SK-N-MC (cell line): ENCODE measurements around the gene E2F1.
"Not testable (repeated sequence)": the region's sequence is repeated elsewhere in the genome, so short reads cannot be mapped to it uniquely, and the experiment has no call there.

Experiments used
- DNase-seq: peaks from one replicate; pipeline ENCODE4 v3.0.0-alpha.2; 2011; ENCODE audit warnings: low read depth, low spot score
- H3K27ac ChIP-seq: fragments of 200-600 bp; sonication (generic); 2 replicates; pipeline ENCODE4 v1.5.1; 2016; ENCODE audit warnings: mixed run types
- H3K36me3 ChIP-seq: fragments of 200-600 bp; sonication (generic); 2 replicates; pipeline ENCODE4 v1.6.1; 2017; ENCODE audit warnings: antibody characterized with exemption, low read length, mixed read lengths; ENCODE audit not compliant: insufficient read depth
- H3K4me3 ChIP-seq: fragments of 200-600 bp; sonication (generic); 2 replicates; pipeline ENCODE4 v1.5.1; 2016
- H3K9ac ChIP-seq: fragments of 200-600 bp; sonication (generic); 2 replicates; pipeline ENCODE4 v1.8.0; 2017; ENCODE audit warnings: mixed run types, mixed read lengths; ENCODE audit not compliant: insufficient read length
- H3K9me3 ChIP-seq: fragments of 200-600 bp; sonication (generic); 2 replicates; pipeline ENCODE4 v1.6.1; 2017; ENCODE audit warnings: low read depth, mild to moderate bottlenecking, antibody characterized with exemption, low read length, moderate library complexity, mixed read lengths
- EZH2 ChIP-seq: fragments of 200-600 bp; sonication (generic); IDR thresholded peaks from one replicate; pipeline ENCODE4 v1.6.1; 2017; ENCODE audit warnings: antibody characterized with exemption
- FOXP2 ChIP-seq: optimal IDR thresholded peaks from 2 replicates; pipeline ENCODE3; 2011; ENCODE audit warnings: mild to moderate bottlenecking, moderate library complexity; ENCODE audit not compliant: insufficient read depth; ENCODE audit errors: extremely low read length, control extremely low read depth
- POLR2AphosphoS5 ChIP-seq: IDR thresholded peaks from 2 replicates; pipeline ENCODE4 v1.6.1; 2012; ENCODE audit warnings: mild to moderate bottlenecking, low read depth, low read length, borderline replicate concordance

Gene E2F1

GRCh38 chr20:33649201-33649681 is 36.9 kb downstream of the E2F1 start:
- H3K36me3 ChIP-seq, result peaks cover 15% of the 10 kb centered on the region; the same call in 1 of the 2 replicates
- TF ChIP-seq POLR2AphosphoS5, result no peak
- TF ChIP-seq EZH2, result no peak
- no peak for TF ChIP-seq FOXP2
- H3K9me3 ChIP-seq, result no peaks in the 10 kb centered on the region
- H3K4me3 ChIP-seq, result no peak overlapping the region
- no peak overlapping the region for H3K27ac ChIP-seq
- DNase-seq, result no peak
- H3K9ac ChIP-seq, result no peak overlapping the region

GRCh38 chr20:33648396-33649004 is 37.7 kb downstream of the E2F1 start:
- no peak for TF ChIP-seq POLR2AphosphoS5
- no peak for TF ChIP-seq FOXP2
- TF ChIP-seq EZH2, result no peak
- H3K9me3 ChIP-seq, result no peaks in the 10 kb centered on the region
- no peak overlapping the region for H3K9ac ChIP-seq
- DNase-seq, result no peak
- no peak overlapping the region for H3K27ac ChIP-seq
- no peak overlapping the region for H3K4me3 ChIP-seq
- peaks cover 15% of the 10 kb centered on the region; the same call in 1 of the 2 replicates for H3K36me3 ChIP-seq

DNA sequence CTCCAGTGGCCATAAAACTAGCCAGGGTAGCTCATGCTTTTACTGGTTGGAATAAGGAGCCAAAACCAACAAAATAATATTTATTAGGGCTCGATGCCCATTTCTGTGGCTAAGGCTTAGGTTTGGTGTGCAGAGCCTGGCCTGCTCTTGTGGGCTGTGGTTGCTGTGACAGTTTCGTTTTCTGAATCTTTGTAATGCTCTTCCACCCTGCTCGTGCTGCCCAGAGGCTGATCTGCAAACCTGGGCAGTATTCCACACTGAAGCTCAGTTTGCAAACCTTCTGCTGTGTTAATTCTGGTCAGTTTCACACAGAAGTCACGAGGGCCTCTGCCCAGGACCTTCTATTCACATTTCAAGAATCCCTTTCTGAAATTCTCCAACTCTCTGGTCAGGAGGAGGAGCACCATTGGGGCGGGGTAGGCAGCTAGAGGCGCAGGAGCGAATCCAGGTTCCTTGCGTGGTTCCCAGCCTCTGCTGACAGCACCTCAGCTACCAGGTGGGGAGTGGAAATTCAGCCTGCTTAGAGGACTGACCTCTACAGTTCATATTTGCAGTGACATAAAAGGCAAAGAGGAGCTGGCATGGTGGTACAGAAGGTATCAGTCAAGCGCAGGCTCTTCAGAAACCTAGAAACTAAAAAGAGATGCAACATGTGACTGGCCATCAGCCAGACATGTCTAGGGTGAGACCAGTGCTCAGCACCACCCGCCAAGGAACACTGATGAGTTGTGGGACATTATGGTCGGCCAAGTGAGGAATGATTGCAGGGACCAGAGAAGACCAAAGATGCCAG is 38.4 kb downstream of the E2F1 start:
- no peak for DNase-seq
- peaks cover 15% of the 10 kb centered on the region; the same call in 1 of the 2 replicates for H3K36me3 ChIP-seq
- TF ChIP-seq EZH2 (no peak), FOXP2 (no peak), POLR2AphosphoS5 (no peak)
- H3K9ac ChIP-seq, result no peak overlapping the region
- H3K27ac ChIP-seq, result no peak overlapping the region
- H3K9me3 ChIP-seq, result no peaks in the 10 kb centered on the region
- H3K4me3 ChIP-seq, result no peak overlapping the region

DNA sequence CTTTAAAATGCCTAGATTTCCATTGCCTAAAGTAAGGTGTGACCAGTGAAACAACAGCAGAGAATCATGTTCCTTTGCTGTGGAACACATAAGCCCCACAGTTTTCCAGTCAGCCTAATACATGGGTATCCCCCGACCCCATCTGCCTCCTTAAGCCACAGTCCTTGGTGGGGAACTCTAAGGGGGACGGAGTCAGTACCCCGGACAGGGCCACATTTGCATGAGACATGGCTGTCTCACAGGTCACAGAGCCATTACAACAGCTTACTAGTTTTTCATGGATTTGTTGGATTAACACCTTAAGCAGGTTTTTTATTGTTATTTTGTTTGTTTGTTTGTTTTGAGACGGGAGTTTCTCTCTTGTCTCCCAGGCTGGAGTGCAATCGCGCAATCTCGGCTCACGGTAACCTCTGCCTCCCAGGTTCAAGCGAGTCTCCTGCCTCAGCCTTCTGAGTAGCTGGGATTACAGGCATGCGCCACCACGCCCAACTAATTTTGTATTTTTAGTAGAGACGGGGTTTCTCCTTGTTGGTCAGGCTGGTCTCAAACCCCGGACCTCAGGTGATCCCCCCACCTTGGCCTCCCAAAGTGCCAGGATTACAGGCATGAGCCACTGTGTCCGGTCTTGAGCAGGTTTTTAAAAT is 39.1 kb downstream of the E2F1 start:
- not testable (repeated sequence) for H3K27ac ChIP-seq, DNase-seq, H3K9me3 ChIP-seq, H3K4me3 ChIP-seq, H3K9ac ChIP-seq
- peaks cover 15% of the 10 kb centered on the region; the same call in 1 of the 2 replicates for H3K36me3 ChIP-seq

GRCh38 chr20:33646191-33646590 is 40.0 kb downstream of the E2F1 start:
- no peak for DNase-seq
- no peak for TF ChIP-seq EZH2
- TF ChIP-seq FOXP2, result no peak
- no peak for TF ChIP-seq POLR2AphosphoS5
- H3K9me3 ChIP-seq, result no peaks in the 10 kb centered on the region
- no peak overlapping the region for H3K9ac ChIP-seq
- H3K27ac ChIP-seq, result no peak overlapping the region
- peaks cover 15% of the 10 kb centered on the region; the same call in 1 of the 2 replicates for H3K36me3 ChIP-seq
- no peak overlapping the region for H3K4me3 ChIP-seq

GRCh38 chr20:33645396-33645795 is 40.8 kb downstream of the E2F1 start:
- no peak for TF ChIP-seq FOXP2
- TF ChIP-seq EZH2, result no peak
- no peak for TF ChIP-seq POLR2AphosphoS5
- H3K9me3 ChIP-seq, result no peaks in the 10 kb centered on the region
- H3K4me3 ChIP-seq, result no peak overlapping the region
- H3K27ac ChIP-seq, result no peak overlapping the region
- H3K36me3 ChIP-seq, result peaks cover 15% of the 10 kb centered on the region; the same call in 1 of the 2 replicates
- no peak for DNase-seq
- no peak overlapping the region for H3K9ac ChIP-seq

- TF ChIP-seq POLR2AphosphoS5 (no peak), FOXP2 (no peak), EZH2 (no peak)
- H3K9me3 ChIP-seq, result no peaks in the 10 kb centered on the region
- H3K27ac ChIP-seq, result no peak overlapping the region
- no peak overlapping the region for H3K9ac ChIP-seq
- no peak overlapping the region for H3K4me3 ChIP-seq
- H3K36me3 ChIP-seq, result peaks cover 15% of the 10 kb centered on the region; the same call in 1 of the 2 replicates
- DNase-seq, result no peak
These were observed 41.2 kb downstream of the E2F1 start for GRCh38 chr20:33645072-33645358.

GRCh38 chr20:33644313-33645071 is 41.7 kb downstream of the E2F1 start:
- H3K36me3 ChIP-seq, result peaks cover 20% of the 10 kb centered on the region; the same call in 1 of the 2 replicates
- no peak overlapping the region for H3K27ac ChIP-seq
- no peak for TF ChIP-seq FOXP2
- TF ChIP-seq EZH2, result no peak
- no peak for TF ChIP-seq POLR2AphosphoS5
- H3K4me3 ChIP-seq, result no peak overlapping the region
- H3K9me3 ChIP-seq, result no peaks in the 10 kb centered on the region
- H3K9ac ChIP-seq, result no peak overlapping the region
- DNase-seq, result no peak
